Testis (tissue), 5 donors: ENCODE data around the gene PCGF5. TPM values are rescaled to one million over a fixed set of nuclear protein-coding genes. Genes with fewer than 3 reads are reported as not detected.

ENCODE experiments used
- DNase-seq: peaks from one replicate; pipeline ENCODE4 v3.0.0-alpha.2; 2019
- H3K27ac ChIP-seq, 2 donors: fragments of 200-600 bp; sonication (generic); one replicate each; pipeline ENCODE4 v1.5.1; 2019
- H3K27me3 ChIP-seq: fragments of 200-600 bp; sonication (generic); one replicate; pipeline ENCODE4 v1.5.1; 2019
- H3K36me3 ChIP-seq: fragments of 200-600 bp; sonication (generic); one replicate; pipeline ENCODE4 v1.5.1; 2017; ENCODE audit warnings: low read depth; ENCODE audit errors: missing control alignments
- H3K4me1 ChIP-seq: fragments of 200-600 bp; sonication (generic); one replicate; pipeline ENCODE4 v1.5.1; 2019
- H3K4me3 ChIP-seq, 2 donors: fragments of 200-600 bp; sonication (generic); one replicate each; pipeline ENCODE4 v1.5.1; 2017 to 2019
- H3K9me3 ChIP-seq: fragments of 200-600 bp; sonication (generic); one replicate; pipeline ENCODE4 v1.5.1; 2017
- POLR2A ChIP-seq: fragments of 450-650 bp; IDR thresholded peaks from one replicate; pipeline ENCODE4 v1.6.1; 2017; ENCODE audit warnings: antibody characterized with exemption, mild to moderate bottlenecking, moderate library complexity
- WGBS, 2 donors: methylation state at CpG; one replicate each; pipeline ENCODE4 v1.1.5; 2018; 5-methylcytosine and 5-hydroxymethylcytosine counted together
- intact Hi-C: fragments of 100-400 bp; cut with DNase I; formaldehyde crosslinking; loops from one replicate; pipeline ENCODE4 v1.15.1; 2023; ENCODE audit warnings: low total_unique reads
- long read RNA-seq, 2 donors: transcript quantifications; one replicate each; lab custom pipeline, GENCODE V29; 2026
- polyA plus RNA-seq: library from polyadenylated mRNA; stranded (reverse); fragments of 350-450 nt; fragmentation: Illumina TruSeq; extraction: RNeasy Lipid Tissue Mini Kit (QIAGEN cat#74804); gene quantifications from one replicate; pipeline ENCODE4 v1.2.3, GENCODE V29; 2014; ENCODE audit warnings: low read depth, low replicate concordance; ENCODE audit not compliant: insufficient read depth
- total RNA-seq, 2 donors: library from RNA; depleted of rRNA; stranded (reverse); fragments of >200 nt; gene quantifications; one replicate each; pipeline ENCODE4 v1.2.3, GENCODE V29; 2016
- TF ChIP-seq, protein P1 (sequence below), 3 experiments: fragments of 450-650 bp in 2 of 3; fragments of 200-600 bp in 1 of 3; sonication (generic) in 1 of 3; IDR thresholded peaks; one replicate each; pipeline ENCODE4 v1.5.1; 2016 to 2019; ENCODE audit warnings: antibody characterized with exemption in 3 of 3, mild to moderate bottlenecking in 2 of 3, moderate library complexity in 1 of 3

PCGF5 gene
- total RNA-seq: 10 to 100 TPM; 36.8 to 50.2 TPM
- 68.9 TPM for polyA plus RNA-seq
- long read RNA-seq, donor 1, full-length matches to known transcripts: 2 of 2 reads
- long read RNA-seq, donor 1, partial matches to known transcripts: 0 of 2 reads
- long read RNA-seq, donor 1, other reads (novel, unspliced or antisense): 0 of 2 reads
- long read RNA-seq, donor 2, full-length matches to known transcripts: 3 of 3 reads
- long read RNA-seq, donor 2, partial matches to known transcripts: 0 of 3 reads
- long read RNA-seq, donor 2, other reads (novel, unspliced or antisense): 0 of 3 reads

DNA sequence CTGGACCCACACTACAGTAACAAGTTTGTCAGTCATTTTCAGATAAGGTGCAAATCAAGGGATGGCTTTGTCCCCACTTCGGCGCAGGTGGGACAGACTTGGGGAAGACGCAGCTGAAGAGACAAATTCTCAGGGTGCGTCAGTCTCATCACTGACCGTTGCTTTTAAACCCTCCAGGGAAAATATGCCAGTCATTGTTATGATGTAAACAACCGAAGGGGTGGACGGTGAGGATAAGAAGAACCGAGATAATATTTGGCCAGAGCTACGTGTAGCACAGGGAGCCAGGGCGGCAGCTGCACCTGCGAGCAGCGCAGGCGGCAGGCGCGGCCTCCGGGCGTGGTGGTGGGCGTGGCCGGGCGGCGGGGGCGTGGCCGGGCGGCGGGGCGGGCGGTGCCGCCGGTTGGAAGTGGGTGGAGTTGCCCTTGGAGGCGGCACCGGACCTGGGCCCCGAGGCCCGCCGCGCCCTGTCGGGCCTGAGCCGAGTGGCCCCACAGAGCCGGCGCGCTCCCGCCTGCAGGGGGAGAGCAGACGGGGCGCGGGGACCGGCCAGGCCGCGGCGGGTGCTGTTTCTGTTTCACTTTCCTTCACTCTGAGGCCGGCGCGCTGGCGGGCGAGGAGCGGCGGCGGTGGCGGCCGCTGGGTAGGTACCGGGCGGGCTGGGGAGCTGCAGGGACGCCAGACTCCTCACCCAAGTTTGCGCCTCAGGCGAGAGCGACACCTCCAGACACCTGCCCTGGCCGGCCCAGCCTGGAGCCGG, at the start of gene PCGF5:
PCGF5 (plus strand) TSS at position 470 of the 760 bp plus-strand sequence. CDS start 2,209 bp downstream, outside the sequence.
- no peaks in the 10 kb centered on the region for H3K27me3 ChIP-seq
- no peaks in the 10 kb centered on the region for H3K36me3 ChIP-seq
- no peaks in the 10 kb centered on the region for H3K4me1 ChIP-seq
- intact Hi-C loops: no loop called here
- TF ChIP-seq, protein P1, sequence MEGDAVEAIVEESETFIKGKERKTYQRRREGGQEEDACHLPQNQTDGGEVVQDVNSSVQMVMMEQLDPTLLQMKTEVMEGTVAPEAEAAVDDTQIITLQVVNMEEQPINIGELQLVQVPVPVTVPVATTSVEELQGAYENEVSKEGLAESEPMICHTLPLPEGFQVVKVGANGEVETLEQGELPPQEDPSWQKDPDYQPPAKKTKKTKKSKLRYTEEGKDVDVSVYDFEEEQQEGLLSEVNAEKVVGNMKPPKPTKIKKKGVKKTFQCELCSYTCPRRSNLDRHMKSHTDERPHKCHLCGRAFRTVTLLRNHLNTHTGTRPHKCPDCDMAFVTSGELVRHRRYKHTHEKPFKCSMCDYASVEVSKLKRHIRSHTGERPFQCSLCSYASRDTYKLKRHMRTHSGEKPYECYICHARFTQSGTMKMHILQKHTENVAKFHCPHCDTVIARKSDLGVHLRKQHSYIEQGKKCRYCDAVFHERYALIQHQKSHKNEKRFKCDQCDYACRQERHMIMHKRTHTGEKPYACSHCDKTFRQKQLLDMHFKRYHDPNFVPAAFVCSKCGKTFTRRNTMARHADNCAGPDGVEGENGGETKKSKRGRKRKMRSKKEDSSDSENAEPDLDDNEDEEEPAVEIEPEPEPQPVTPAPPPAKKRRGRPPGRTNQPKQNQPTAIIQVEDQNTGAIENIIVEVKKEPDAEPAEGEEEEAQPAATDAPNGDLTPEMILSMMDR (IDR thresholded peaks at IDR 0.05): peak in 2 of 3 experiments; percentile 12 to 23
- no peak for TF ChIP-seq POLR2A
- no peaks in the 10 kb centered on the region for H3K9me3 ChIP-seq
- 1 to 2% methylated on average over 10 to 46 of the region's 66 CpGs for WGBS, 2 donors
- H3K27ac ChIP-seq: peak within 1 kb of the TSS; percentile 84 to 92
- H3K4me3 ChIP-seq: peak within 1 kb of the TSS; percentile 93 to 94
- DNase-seq: peak; percentile 90

DNA sequence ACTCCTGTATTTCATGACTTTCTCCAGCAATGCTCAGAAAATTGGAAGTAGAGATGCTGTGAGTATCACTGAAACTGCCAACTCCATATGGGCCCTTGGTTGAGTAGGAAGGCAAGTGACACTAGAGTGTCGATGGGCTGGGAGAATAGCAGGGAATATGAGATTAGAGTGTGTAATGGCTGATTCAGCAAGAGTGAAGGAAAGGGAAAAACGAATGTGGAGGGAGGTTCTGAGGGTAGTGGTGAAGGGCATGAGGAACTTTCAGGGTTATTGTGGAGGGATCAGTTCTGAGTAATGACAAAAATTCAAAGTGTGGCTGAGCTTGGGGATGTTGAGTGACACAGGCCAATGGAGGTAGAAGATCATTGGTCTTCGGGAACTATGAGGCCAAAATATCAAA, 49.0 kb upstream of the PCGF5 start:
- TF ChIP-seq, protein P1 (IDR thresholded peaks at IDR 0.05): no peak
- no peak for TF ChIP-seq POLR2A
- H3K27me3 ChIP-seq: no peaks in the 10 kb centered on the region
- H3K4me3 ChIP-seq: no peak overlapping the region
- no peaks in the 10 kb centered on the region for H3K4me1 ChIP-seq
- intact Hi-C loops: no loop called here
- no peaks in the 10 kb centered on the region for H3K36me3 ChIP-seq
- 94 to 96% methylated on average over 3 of the region's 3 CpGs for WGBS, 2 donors
- no peaks in the 10 kb centered on the region for H3K9me3 ChIP-seq
- no peak for DNase-seq
- H3K27ac ChIP-seq: no peak overlapping the region

DNA sequence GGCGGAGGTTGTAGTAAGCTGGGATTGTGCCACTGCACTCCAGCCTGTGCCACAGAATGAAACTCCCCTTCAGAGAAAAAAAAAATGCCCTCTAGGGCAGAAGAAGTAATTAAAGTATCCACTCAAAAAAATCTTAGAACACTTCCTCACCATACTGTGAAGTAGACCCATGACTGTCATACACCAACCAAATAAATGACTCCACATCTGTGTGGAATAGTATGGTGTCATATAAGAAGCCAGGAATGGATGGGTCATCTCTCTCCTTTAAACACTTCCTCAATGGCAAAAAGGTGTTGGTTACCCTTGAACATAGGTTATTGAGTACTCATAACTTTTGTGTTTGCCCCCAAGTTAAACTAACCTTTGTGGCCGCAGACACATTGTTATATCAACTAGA, 48.1 kb upstream of the PCGF5 start:
- intact Hi-C loops: no loop called here
- no peak overlapping the region for H3K27ac ChIP-seq
- no peak overlapping the region for H3K4me3 ChIP-seq
- H3K9me3 ChIP-seq: no peaks in the 10 kb centered on the region
- TF ChIP-seq, protein P1 (IDR thresholded peaks at IDR 0.05): no peak
- TF ChIP-seq POLR2A: no peak
- no peaks in the 10 kb centered on the region for H3K4me1 ChIP-seq
- H3K36me3 ChIP-seq: no peaks in the 10 kb centered on the region
- 100% methylated on average over 2 of the region's 2 CpGs for WGBS, 2 donors
- DNase-seq: no peak
- no peaks in the 10 kb centered on the region for H3K27me3 ChIP-seq

DNA sequence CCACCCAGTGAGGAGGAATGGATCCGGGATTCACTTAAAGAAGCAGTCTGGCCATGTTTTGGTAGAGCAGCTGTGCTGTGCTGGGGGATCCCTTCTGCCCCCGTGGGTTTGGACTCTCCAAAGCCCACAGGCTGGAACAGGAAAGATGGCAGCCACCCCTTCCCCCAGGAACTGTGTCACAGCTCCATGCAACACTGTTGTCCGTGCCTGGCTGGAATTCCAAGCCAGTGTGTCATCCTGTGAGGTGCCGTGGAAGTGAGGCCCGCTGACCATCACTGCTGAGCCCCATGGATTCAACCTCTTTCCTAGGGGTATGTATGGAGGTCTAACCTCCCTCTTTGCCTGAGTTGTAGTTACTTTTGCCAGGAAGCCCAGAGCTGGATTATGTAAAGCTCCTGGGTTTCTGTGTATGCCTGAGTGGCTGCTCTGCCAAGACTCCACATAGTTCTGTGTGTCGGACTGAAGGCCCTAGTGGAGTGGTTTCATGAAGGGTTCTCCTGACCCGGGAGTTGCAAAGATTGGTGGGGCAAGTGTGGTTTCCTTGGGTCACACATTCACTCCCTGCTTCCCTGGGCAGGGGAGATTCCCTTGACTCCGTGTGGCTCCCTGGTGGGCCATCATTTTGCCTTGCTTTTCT, 35.1 kb upstream of the PCGF5 start:
- Histone ChIP-seq H3K27me3 (no peaks in the 10 kb centered on the region), H3K4me1 (no peaks in the 10 kb centered on the region), H3K9me3 (no peaks in the 10 kb centered on the region), H3K36me3 (no peaks in the 10 kb centered on the region), H3K4me3 (no peak overlapping the region), H3K27ac (no peak overlapping the region)
- intact Hi-C loops: no loop called here
- 84 to 94% methylated on average over 3 to 8 of the region's 8 CpGs for WGBS, 2 donors
- no peak for DNase-seq
- TF ChIP-seq, protein P1 (IDR thresholded peaks at IDR 0.05): no peak
- TF ChIP-seq POLR2A: no peak
